ENCODE data around the gene EPB42.
"Not testable (repeated sequence)": the region's sequence is repeated elsewhere in the genome, so short reads cannot be mapped to it uniquely, and the experiment has no call there.

EPB42 gene

GRCh38 chr15:43211224-43211735, 9.5 kb downstream of the EPB42 start:
- no peak for DNase-seq

GRCh38 chr15:43210807-43211206, 10.0 kb downstream of the EPB42 start:
- DNase-seq = no peak

- DNase-seq = no peak
Observed at GRCh38 chr15:43210172-43210745, 10.6 kb downstream of the EPB42 start.

- DNase-seq = no peak
Observed at GRCh38 chr15:43209059-43209824, 11.6 kb downstream of the EPB42 start.

- no peak for DNase-seq
Observed at GRCh38 chr15:43208052-43209002, 12.5 kb downstream of the EPB42 start.

- no peak for DNase-seq
Observed at GRCh38 chr15:43207024-43207423, 13.8 kb downstream of the EPB42 start.

GRCh38 chr15:43206054-43206453, 14.8 kb downstream of the EPB42 start:
- no peak for DNase-seq

GRCh38 chr15:43204016-43204901, 16.6 kb downstream of the EPB42 start:
- peak; percentile 48 for DNase-seq

- DNase-seq = no peak
Observed at GRCh38 chr15:43199945-43200488, 20.8 kb downstream of the EPB42 start.

GRCh38 chr15:43198992-43199391, 21.8 kb downstream of the EPB42 start:
- no peak for DNase-seq

- not testable (repeated sequence) for DNase-seq
Observed at GRCh38 chr15:43198556-43198955, 22.3 kb downstream of the EPB42 start.

GRCh38 chr15:43197773-43198172, 23.0 kb downstream of the EPB42 start:
- not testable (repeated sequence) for DNase-seq

- no peak for DNase-seq
Observed at GRCh38 chr15:43196760-43197548, 23.9 kb downstream of the EPB42 start.

- DNase-seq = no peak
Observed at GRCh38 chr15:43194795-43195194, 26.0 kb downstream of the EPB42 start.

- DNase-seq = no peak
Observed at GRCh38 chr15:43193710-43194109, 27.1 kb downstream of the EPB42 start.

- DNase-seq = no peak
Observed at GRCh38 chr15:43190178-43190577, 30.6 kb downstream of the EPB42 start.

- DNase-seq = no peak
Observed at GRCh38 chr15:43189296-43189695, 31.5 kb downstream of the EPB42 start.

GRCh38 chr15:43187544-43188155, 33.2 kb downstream of the EPB42 start:
- DNase-seq = no peak

- no peak for DNase-seq
Observed at GRCh38 chr15:43186003-43186353, 34.8 kb downstream of the EPB42 start.

- DNase-seq = peak; percentile 79
Observed at GRCh38 chr15:43185157-43186002, 35.4 kb downstream of the EPB42 start, which contains the start of gene CCNDBP1. Gene CCNDBP1, plus strand, starts transcription at chr15:43185403. Its CDS starts 96 bp downstream, at chr15:43185499.
